ENCODE measurements around the gene PLEKHH3.

DNA sequence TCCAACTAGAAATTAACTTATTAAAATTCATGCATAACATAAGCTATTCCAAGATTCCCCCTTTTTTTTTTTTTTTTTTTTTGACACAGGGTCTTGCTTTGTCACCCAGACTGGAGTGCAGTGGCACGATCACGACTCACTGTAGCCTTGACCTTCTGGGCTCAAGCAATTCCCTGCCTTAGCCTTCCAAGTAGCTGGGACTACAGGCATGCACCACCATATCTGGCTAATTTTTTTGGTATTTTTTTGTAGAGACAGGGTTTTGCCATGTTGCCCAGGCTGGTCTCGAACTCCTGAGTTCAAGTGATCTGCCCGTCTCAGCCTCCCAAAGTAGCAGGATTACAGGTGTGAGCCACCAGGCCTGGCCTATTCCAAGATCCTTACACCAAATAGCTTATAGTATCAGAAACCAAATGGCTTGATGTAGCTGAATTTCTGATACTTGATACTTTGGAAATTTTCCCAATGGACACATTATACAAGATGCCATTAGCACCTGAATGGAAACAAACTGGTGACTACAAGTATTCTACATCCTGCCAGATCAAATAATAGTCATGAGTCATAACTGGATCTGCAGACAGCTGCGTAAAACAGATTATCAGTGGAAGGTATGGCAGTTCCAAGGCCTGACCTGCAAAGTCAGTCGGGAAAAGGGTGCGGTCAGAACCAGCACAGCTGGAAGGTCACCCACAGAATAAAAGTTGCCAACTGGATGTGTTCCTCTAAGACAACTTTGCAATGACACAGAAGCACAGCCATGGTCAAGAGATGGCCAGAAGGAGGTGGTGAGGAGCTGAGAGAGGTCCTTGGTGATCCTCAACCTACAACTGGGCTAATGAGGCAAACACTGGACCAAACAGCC is 52.8 kb downstream of the PLEKHH3 start:
- no peak for TF ChIP-seq SPI1 (IDR thresholded peaks at IDR 0.05; ENCODE audit: low read depth, low read length)
- TF ChIP-seq TAF1 (IDR thresholded peaks at IDR 0.05; ENCODE audit: low read depth, low read length), result no peak
